ENCODE data around the gene TRIM16.
A peak's percentile ranks its signal among the peaks of the same experiment; 100 is the strongest.
"Not testable (repeated sequence)": the region's sequence is repeated elsewhere in the genome, so short reads cannot be mapped to it uniquely, and the experiment has no call there.

Gene TRIM16

DNA sequence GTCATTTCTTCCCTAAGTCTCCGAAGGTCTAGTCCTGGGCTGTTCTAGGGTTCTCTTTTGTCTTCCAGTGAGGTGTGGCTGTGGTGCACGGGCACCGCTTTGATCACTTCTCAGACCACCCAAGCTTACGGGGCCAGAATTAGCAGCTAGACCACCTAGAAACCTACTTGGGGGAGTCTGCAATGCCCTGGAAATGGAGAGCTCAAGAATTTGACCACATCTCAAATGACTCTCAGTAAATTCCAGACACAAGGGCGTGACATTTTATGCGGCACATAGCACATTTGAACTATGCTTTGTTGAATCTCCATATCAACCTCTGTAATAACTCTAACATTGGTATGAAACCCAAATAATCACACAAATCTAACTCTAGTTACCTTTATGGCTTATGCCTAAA lies 24.9 kb downstream of the TRIM16 start:
- DNase-seq (ENCODE audit: low spot score) (no peak), FAIRE-seq (no peak)

DNA sequence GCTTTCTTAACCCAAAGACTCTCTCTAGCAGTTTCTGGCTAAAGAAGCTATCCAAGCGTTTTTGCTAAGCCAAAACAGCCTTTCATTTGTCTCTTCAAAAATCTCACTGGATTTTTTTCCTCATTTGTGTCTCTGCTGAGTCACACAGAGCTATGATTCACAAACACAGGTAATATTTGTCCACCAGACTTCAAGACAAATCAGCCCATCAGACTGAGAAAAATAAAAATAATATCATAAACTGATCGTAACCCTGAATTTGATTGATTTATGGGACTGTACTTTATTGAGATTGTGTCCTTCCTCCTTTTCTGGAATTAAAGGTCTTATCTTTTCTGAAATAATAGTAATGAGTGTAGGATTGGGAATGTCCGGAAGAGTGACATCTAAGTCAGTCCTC lies 25.8 kb downstream of the TRIM16 start:
- no peak for DNase-seq (ENCODE audit: low spot score)

GRCh38 chr17:15657868-15658267 lies 26.2 kb downstream of the TRIM16 start:
- DNase-seq (ENCODE audit: low spot score) = no peak
- FAIRE-seq = no peak

More for the DNA sequence above, 25.8 kb downstream of the TRIM16 start:
- no peak for FAIRE-seq

- FAIRE-seq (no peak), DNase-seq (ENCODE audit: low spot score) (no peak)
Measured at GRCh38 chr17:15654886-15655561, 29.1 kb downstream of the TRIM16 start.

GRCh38 chr17:15654401-15654800 lies 29.7 kb downstream of the TRIM16 start:
- DNase-seq (ENCODE audit: low spot score); FAIRE-seq: not testable (repeated sequence)

DNA sequence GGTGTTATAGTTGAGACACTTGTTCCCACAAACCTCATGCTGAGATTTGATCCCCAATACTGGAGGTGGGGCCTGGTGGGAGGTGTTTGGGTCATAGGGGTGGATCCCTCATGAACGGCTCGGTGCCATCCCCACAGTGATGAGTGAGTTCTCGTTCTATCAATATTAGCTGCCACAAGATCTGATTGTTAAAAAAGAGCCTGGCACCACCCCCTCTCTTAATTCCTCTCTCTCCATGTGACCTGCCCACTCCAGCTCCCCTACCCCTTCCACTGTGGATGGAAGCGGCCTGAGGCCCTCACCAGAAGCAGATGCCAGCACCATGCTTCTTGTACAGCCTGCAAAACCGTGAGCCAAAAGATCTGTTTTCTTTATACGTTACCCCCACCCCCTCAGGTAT lies 31.2 kb downstream of the TRIM16 start:
- FAIRE-seq = no peak
- no peak for DNase-seq (ENCODE audit: low spot score)

- DNase-seq (ENCODE audit: low spot score) = peak; percentile 98
- peak; percentile 97 for FAIRE-seq
Measured at GRCh38 chr17:15651583-15652110, 32.5 kb downstream of the TRIM16 start.

DNA sequence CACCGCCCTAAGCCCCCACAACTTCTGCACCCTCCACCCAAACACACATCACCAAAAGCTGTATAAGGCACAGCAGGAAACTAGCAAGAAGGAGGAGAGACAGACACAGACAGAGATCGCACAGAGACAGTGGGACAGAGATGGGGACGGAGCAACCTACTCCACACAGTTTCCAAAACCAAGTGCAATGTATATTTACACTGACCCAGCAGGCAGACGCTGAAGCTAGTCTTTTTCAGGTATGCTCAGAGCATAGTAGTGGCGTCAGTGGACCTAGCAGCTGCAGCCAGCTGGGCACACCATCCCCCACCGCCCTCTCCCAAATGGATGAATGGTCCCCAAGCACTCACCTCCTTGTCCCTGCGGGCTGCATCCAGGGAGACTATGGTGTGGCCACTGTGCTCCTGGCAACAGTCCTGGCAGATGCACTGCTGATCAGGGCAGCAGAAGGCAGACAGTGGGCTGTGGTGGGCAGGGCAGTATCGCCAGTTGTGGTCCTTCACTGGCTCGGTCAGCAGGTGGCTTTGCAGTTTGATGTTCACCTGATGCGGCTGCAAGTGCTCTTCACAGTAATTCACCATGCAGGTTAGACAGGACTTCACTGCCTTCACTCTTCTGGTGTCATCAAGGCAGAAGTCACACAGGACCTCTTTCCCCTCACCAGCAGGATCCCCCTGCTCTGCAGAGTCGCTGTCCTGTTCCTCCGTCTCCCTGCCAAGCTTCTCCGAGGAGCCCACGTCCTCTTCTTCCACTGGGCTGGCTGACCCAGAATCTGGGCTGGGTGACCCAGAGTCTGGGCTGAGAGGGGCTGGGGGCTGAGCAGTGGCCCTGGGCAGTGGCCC lies 33.1 kb downstream of the TRIM16 start:
- FAIRE-seq (no peak), DNase-seq (ENCODE audit: low spot score) (no peak)

DNA sequence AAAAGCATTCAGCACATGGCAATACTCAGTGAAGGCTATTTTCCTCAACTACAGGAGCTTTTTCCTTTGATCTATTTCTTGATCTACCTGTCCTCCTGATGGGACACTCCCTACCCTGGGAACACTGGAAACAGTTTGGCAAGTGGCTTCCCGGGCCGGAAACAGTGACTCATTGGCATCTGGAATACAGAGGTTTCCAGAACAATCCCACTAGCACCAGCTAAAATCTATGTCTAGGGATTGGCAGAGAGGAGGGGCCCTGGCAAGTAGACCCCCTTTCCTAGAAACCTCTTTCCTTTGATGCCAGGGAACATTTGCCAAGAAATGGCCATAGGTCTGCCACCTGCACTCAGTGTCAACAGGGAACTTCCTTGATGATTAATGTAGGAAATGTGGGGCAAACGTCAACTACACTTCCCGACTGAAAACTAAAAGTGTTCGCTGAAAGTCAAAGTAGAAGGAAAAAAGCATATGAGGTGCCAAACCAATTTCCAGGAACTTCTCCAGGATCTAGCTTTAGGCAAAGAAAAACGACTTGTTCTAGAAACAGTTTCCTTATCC lies 34.2 kb downstream of the TRIM16 start:
- FAIRE-seq (no peak), DNase-seq (ENCODE audit: low spot score) (no peak)

DNA sequence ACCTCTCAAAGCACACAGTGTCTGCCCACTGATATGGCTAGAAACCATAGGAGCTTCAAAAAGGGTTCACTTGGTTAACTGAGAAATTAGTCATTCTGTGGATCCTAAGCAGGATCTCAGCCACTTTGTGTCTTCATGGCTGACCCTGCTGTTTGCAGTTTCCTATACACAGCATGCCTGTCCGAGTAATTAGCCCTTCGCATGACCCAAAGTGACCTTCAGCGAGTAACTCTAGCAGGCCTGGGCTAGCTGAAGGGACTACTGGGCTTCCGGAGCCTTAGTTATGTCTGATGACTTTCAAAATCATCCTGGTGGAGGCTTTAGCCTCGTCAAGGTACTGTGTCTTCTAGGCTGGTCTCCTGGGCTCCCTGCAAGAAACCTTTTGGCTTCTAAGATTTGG lies 35.7 kb downstream of the TRIM16 start:
- no peak for FAIRE-seq

GRCh38 chr17:15645942-15646312 lies 38.2 kb downstream of the TRIM16 start:
- not testable (repeated sequence) for FAIRE-seq
- peak; percentile 62 for DNase-seq (ENCODE audit: low spot score)

More for the DNA sequence above, 35.7 kb downstream of the TRIM16 start:
- peak; percentile 26 for DNase-seq (ENCODE audit: low spot score)

DNA sequence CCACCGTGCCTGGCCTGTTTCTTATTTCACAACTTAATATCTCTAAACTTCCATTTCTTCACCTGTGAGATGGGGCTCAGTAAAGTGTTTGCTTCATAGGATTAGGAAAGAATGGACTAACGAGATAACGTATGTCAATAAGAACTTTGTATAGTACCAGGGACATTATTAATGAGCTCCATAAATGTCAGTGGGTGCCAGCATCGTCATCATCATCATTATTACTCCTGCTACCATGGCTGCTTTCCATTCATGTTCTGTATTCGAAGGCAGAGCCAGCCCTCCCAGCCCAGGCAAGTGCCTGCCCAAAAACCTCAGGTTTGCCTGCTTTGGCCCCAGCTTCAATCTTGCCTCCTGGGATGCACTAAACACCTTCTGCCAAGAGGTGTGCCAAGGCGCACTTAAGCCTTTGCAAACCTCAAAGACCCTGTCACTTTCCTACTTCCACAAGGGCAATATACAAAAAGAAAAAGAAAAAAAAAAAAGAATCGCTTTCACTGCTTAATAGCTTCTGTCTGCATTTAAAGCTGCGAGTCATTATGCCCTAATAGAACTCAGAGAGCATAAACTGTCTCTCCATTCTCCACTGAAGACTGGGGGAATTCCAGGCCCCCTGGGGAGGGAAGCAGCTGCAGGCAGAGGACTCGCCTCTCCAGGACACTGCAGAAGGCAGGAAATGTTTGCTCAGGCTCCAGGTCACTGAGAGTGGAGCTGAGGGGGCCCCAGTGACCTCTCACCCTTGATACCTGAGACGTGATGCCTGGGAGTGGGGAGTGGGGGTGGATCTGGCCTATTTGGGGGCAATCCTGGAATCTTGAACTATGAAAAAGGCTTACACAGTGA lies 38.8 kb downstream of the TRIM16 start:
- peak; percentile 82 for FAIRE-seq

GRCh38 chr17:15642505-15643251 lies 41.4 kb downstream of the TRIM16 start:
- not testable (repeated sequence) for DNase-seq (ENCODE audit: low spot score)
- FAIRE-seq = peak; percentile 84

More for the DNA sequence above, 38.8 kb downstream of the TRIM16 start:
- peak; percentile 74 for DNase-seq (ENCODE audit: low spot score)

DNA sequence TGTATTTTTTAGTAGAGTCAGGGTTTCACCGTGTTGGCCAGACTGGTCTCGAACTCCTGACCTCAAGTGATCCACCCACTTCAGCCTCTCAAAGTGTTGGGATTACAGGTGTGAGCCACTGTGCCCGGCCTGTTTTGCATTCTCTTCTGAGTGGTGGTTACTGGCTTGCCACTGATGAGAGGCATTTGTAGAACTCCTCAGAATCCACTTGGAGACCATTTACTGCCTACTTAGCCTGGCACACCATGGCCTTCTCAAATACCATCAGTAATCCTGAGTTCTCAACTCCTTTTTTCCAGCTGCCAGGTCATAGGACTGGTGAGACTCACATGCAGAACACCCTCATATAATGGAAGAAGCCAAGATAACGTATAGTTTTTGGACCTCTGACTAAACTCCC lies 42.1 kb downstream of the TRIM16 start:
- not testable (repeated sequence) for DNase-seq (ENCODE audit: low spot score); FAIRE-seq

- peak; percentile 29 for FAIRE-seq
- DNase-seq (ENCODE audit: low spot score) = not testable (repeated sequence)
Measured at GRCh38 chr17:15630930-15631453, 53.1 kb downstream of the TRIM16 start.

- FAIRE-seq; DNase-seq (ENCODE audit: low spot score): not testable (repeated sequence)
Measured at GRCh38 chr17:15629991-15630390, 54.1 kb downstream of the TRIM16 start.

- not testable (repeated sequence) for DNase-seq (ENCODE audit: low spot score)
Measured at GRCh38 chr17:15623661-15624209, 60.4 kb downstream of the TRIM16 start.

GRCh38 chr17:15623255-15623654 lies 60.9 kb downstream of the TRIM16 start:
- DNase-seq (ENCODE audit: low spot score); FAIRE-seq: not testable (repeated sequence)

More at GRCh38 chr17:15623661-15624209, 60.4 kb downstream of the TRIM16 start:
- not testable (repeated sequence) for FAIRE-seq

- not testable (repeated sequence) for FAIRE-seq; DNase-seq (ENCODE audit: low spot score)
Measured at GRCh38 chr17:15622124-15622523, 62.0 kb downstream of the TRIM16 start.

All from RCC 7860 (cell line).